ENCODE results near the gene IFNG. TPM values are rescaled to one million over a fixed set of nuclear protein-coding genes. Genes with fewer than 3 reads are reported as not detected.
A peak's percentile ranks its signal among the peaks of the same experiment; 100 is the strongest.
"Not testable (repeated sequence)": the region's sequence is repeated elsewhere in the genome, so short reads cannot be mapped to it uniquely, and the experiment has no call there.

The IFNG gene
- total RNA-seq (10 to 100 TPM in 2 of 5 experiments, 1 to 10 TPM in 1, under 1 TPM in 2; 0.38 to 52.6 (median 1.1) TPM), polyA plus RNA-seq (not detected), total RNA-seq (0.54 reads per million)

DNA sequence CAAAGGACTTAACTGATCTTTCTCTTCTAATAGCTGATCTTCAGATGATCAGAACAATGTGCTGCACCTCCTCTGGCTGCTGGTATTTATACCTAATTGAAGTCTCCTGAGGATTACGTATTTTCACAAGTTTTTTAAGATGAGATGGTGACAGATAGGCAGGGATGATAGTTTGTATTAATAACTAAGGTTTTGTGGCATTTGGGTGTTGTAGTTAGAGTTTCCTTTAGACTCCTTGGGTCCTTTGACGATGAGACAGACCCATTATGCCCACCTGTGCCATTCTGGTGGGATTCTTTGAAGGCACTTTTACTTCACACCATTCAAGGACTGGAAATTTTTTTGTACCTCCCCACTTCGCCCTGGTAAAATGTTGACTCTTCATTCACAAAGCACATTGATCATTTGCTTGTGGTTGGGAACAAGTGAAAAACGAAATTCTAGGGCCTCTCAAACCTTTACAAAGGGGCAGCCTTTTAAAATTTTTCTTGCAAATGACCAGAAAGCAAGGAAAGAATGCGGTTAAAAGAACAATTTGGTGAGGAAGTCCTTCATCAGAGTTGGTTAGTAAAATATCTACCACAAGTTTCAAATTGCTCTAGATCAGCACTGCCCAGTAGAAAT lies at the start of gene IFNG:
TSS of gene IFNG (minus strand) at position 60 of the 624 bp plus-strand sequence. CDS start 125 bp downstream, outside the sequence.
- ATAC-seq (peak; percentile 79), DNase-seq (no peak)
- intact Hi-C loops (cut with micrococcal nuclease): loop anchor here (2.0 to 10.0 kb wide), 6 partner anchors 21 to 805 kb away; no protein-coding TSS in a partner anchor
- Histone ChIP-seq H3K9me3 (ENCODE audit: control insufficient read depth in 2 of 3, low read length in 3 of 3) (no peaks in the 10 kb centered on the region), H3K36me3 (ENCODE audit: control insufficient read depth in 2 of 3, insufficient read depth in 3 of 3, low read length in 3 of 3) (no peaks in the 10 kb centered on the region), H3K27ac (ENCODE audit: low read depth, low read length) (no peak within 1 kb of the TSS), H3K27me3 (ENCODE audit: control insufficient read depth in 2 of 2, insufficient read depth in 2 of 2, low read length in 2 of 2) (no peaks in the 10 kb centered on the region), H3K4me1 (ENCODE audit: control insufficient read depth in 2 of 2, insufficient read depth in 2 of 2, low read length in 2 of 2) (peaks cover 0 to 43% of the 10 kb centered on the region in 2 donors), H3K4me3 (ENCODE audit: low read length) (peak within 1 kb of the TSS; percentile 4)
- H3K4me3 Mint-ChIP-seq: peak within 1 kb of the TSS in 2 of 10 donors; percentile 63
- H3K36me3 Mint-ChIP-seq: peaks cover 0 to 4% (median 0%) of the 10 kb centered on the region in 5 donors
- peak within 1 kb of the TSS in 3 of 9 donors; percentile 33 to 70 (median 50) for H3K27ac Mint-ChIP-seq
- no peaks in the 10 kb centered on the region for H3K27me3 Mint-ChIP-seq
- ChIA-PET POLR2A (no interaction called here), CTCF (interaction anchor here (0.7 kb wide), 1 partner anchor 16 kb away, joined by 3 read pairs; no protein-coding TSS in a partner anchor)
- no peaks in the 10 kb centered on the region for H3K9me3 Mint-ChIP-seq
- peaks cover 0 to 37% (median 0%) of the 10 kb centered on the region in 7 donors for H3K4me1 Mint-ChIP-seq

DNA sequence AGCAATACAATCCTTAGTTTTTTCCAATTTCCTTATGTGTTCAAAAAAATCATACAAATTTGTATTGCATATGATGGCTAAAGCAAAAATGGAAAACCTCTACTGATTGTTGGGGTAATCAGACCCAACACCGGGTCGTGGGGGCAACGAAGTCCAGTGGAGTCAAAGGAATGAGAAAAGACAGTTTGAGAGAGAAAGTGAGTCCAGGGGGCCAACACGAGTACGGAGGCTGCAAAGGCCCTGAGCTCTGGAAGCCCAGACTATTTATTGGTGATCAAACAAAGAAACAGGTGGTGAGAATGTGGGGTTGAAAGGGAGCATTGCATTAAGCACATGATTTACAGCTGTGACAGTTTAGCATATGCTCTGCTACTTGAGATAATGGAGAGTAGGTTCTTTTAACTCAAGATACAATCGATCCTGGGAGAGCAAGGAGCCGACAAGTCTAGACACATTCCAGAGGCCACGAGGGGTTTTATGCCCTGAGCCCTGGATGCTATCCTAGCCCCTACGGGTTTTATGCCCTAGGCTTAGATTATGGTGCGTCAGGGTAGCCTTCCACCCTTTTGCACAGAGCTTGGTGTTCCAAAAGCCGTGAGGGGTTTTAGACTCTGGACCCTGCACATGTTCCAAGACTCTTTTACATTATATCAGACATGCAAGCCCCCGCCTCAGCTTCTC lies 49.6 kb upstream of the IFNG start:
- H3K27ac ChIP-seq (ENCODE audit: low read depth, low read length); H3K27me3 ChIP-seq (ENCODE audit: control insufficient read depth in 2 of 2, insufficient read depth in 2 of 2, low read length in 2 of 2); H3K36me3 ChIP-seq (ENCODE audit: control insufficient read depth in 2 of 3, insufficient read depth in 3 of 3, low read length in 3 of 3); H3K9me3 Mint-ChIP-seq; H3K9me3 ChIP-seq (ENCODE audit: control insufficient read depth in 2 of 3, low read length in 3 of 3); H3K4me3 Mint-ChIP-seq; DNase-seq; H3K4me1 ChIP-seq (ENCODE audit: control insufficient read depth in 2 of 2, insufficient read depth in 2 of 2, low read length in 2 of 2); H3K4me3 ChIP-seq (ENCODE audit: low read length); ATAC-seq; POLR2A ChIA-PET; intact Hi-C loops (cut with micrococcal nuclease): not testable (repeated sequence)
- Mint-ChIP-seq H3K36me3 (peaks cover 0 to 15% (median 0%) of the 10 kb centered on the region in 5 donors), H3K4me1 (peaks cover 0 to 20% (median 4%) of the 10 kb centered on the region in 7 donors), H3K27ac (peak overlapping the region in 1 of 9 donors; percentile 36), H3K27me3 (peaks cover 0 to 28% (median 0%) of the 10 kb centered on the region in 5 donors)
- CTCF ChIA-PET: interaction anchor here (0.5 kb wide), 1 partner anchor 194 kb away, joined by 3 read pairs; no protein-coding TSS in a partner anchor

DNA sequence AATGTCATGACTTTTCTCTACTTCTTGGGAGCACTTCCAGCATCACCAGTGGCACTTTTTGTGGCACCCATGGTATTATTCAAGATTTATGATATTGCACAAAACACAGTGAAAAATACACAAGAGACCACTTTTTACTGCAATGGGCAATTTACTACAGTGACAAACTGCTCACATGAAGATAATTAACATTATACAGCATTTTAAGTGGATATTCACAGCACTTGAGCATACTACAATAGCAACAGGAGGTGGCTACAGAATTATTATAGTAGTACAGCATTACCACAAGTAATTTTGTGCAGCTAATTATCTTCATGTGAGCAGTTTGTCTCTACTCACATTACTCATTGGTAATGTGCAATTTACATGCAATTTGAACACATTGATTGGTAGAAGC lies 47.7 kb upstream of the IFNG start:
- no peak overlapping the region for H3K4me3 ChIP-seq (ENCODE audit: low read length)
- DNase-seq: no peak
- no peak overlapping the region for H3K27ac Mint-ChIP-seq
- intact Hi-C loops (cut with micrococcal nuclease): no loop called here
- no peaks in the 10 kb centered on the region for H3K27me3 ChIP-seq (ENCODE audit: control insufficient read depth in 2 of 2, insufficient read depth in 2 of 2, low read length in 2 of 2)
- H3K9me3 ChIP-seq (ENCODE audit: control insufficient read depth in 2 of 3, low read length in 3 of 3): no peaks in the 10 kb centered on the region
- no peaks in the 10 kb centered on the region for H3K36me3 ChIP-seq (ENCODE audit: control insufficient read depth in 2 of 3, insufficient read depth in 3 of 3, low read length in 3 of 3)
- no peak for ATAC-seq
- peaks cover 0 to 16% (median 0%) of the 10 kb centered on the region in 5 donors for H3K36me3 Mint-ChIP-seq
- H3K27me3 Mint-ChIP-seq: peaks cover 0 to 23% (median 0%) of the 10 kb centered on the region in 5 donors
- peaks cover 6 to 35% (median 14%) of the 10 kb centered on the region in 7 donors for H3K4me1 Mint-ChIP-seq
- H3K27ac ChIP-seq (ENCODE audit: low read depth, low read length): no peak overlapping the region
- H3K4me3 Mint-ChIP-seq: no peak overlapping the region
- H3K4me1 ChIP-seq (ENCODE audit: control insufficient read depth in 2 of 2, insufficient read depth in 2 of 2, low read length in 2 of 2): peaks cover 0 to 8% of the 10 kb centered on the region in 2 donors
- CTCF ChIA-PET: interaction anchor here (1.1 kb wide), 1 partner anchor 11 kb away, joined by 4 read pairs; no protein-coding TSS in a partner anchor
- POLR2A ChIA-PET: no interaction called here
- H3K9me3 Mint-ChIP-seq: no peaks in the 10 kb centered on the region

DNA sequence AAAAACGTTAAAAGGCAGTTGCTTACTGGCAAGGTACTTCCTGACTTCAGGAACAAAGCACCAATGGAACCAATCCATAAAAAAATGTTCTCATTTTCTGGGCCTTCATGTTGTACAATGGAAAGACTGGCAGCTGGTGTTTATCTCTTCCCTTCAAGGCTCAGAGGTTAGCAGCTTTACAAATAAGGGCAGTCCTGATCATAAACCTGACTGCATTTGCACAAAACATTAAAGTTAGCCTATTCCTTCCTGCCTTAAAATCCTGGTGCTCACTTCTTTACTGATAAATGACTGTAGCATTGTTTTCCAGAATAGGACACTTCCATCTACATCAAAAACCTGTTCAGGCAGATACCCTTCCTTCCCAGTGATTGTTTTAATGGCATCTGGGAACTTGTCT lies 46.9 kb upstream of the IFNG start:
- H3K4me3 ChIP-seq (ENCODE audit: low read length): no peak overlapping the region
- peaks cover 7 to 28% (median 15%) of the 10 kb centered on the region in 7 donors for H3K4me1 Mint-ChIP-seq
- CTCF ChIA-PET: interaction anchor here (0.7 to 1.1 kb wide), 2 partner anchors 10 to 197 kb away, joined by 3 to 4 read pairs; no protein-coding TSS in a partner anchor
- H3K27me3 ChIP-seq (ENCODE audit: control insufficient read depth in 2 of 2, insufficient read depth in 2 of 2, low read length in 2 of 2): no peaks in the 10 kb centered on the region
- intact Hi-C loops (cut with micrococcal nuclease): no loop called here
- H3K4me3 Mint-ChIP-seq: no peak overlapping the region
- peaks cover 0 to 16% (median 0%) of the 10 kb centered on the region in 5 donors for H3K27me3 Mint-ChIP-seq
- no peak overlapping the region for H3K27ac ChIP-seq (ENCODE audit: low read depth, low read length)
- ATAC-seq: no peak
- H3K9me3 Mint-ChIP-seq: no peaks in the 10 kb centered on the region
- H3K9me3 ChIP-seq (ENCODE audit: control insufficient read depth in 2 of 3, low read length in 3 of 3): no peaks in the 10 kb centered on the region
- H3K36me3 Mint-ChIP-seq: peaks cover 0 to 14% (median 0%) of the 10 kb centered on the region in 5 donors
- POLR2A ChIA-PET: no interaction called here
- no peak overlapping the region for H3K27ac Mint-ChIP-seq
- DNase-seq: no peak
- H3K36me3 ChIP-seq (ENCODE audit: control insufficient read depth in 2 of 3, insufficient read depth in 3 of 3, low read length in 3 of 3): no peaks in the 10 kb centered on the region
- peaks cover 0 to 8% of the 10 kb centered on the region in 2 donors for H3K4me1 ChIP-seq (ENCODE audit: control insufficient read depth in 2 of 2, insufficient read depth in 2 of 2, low read length in 2 of 2)

DNA sequence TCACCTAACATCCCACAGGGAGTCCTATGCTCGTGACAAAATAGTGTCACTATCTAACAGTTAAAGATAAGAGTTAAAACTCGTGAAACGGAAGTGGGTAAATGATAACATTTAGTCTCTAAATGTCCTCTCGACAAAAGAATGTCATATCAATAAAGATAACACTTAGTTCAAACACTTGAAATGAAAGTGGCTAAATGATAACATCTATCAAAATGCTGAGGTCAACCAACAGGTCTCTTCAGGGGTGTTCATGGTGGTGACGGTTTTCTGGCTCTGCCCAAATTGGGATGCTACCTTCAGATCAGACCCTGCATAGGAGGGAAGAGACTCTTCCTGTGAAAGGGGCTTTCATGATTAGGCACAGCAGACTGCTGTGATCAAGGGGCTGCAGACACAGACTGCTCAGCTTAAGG lies 43.9 kb upstream of the IFNG start:
- intact Hi-C loops (cut with micrococcal nuclease): loop anchor here in 1 of 2 donors (5.0 kb wide), 1 partner anchor 46 kb away; the partner anchor contains the start of gene IFNG

DNA sequence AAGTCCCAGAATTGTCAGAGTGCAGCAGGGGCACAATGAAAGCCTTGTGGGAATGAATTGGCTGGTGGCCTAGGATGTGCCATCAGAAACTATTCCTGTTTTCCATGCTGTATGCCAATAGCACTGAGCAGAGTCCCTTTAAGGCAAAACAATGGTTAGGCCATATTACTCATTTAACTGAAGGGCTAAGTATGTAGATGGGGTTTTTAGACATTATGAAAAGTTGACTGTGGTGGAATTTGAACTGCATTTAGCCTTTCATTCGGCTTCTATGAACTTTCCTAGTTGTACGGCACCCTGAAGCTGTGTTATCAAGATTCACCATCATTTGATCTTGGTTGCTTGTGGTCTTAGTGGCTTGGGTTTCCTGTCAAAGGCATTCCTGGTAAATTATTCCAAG lies 41.3 kb upstream of the IFNG start:
- ChIA-PET POLR2A (no interaction called here), CTCF (no interaction called here)
- DNase-seq (no peak), ATAC-seq (no peak)
- H3K4me3 Mint-ChIP-seq: peak overlapping the region in 4 of 10 donors; percentile 14 to 65 (median 32)
- Histone ChIP-seq H3K27me3 (ENCODE audit: control insufficient read depth in 2 of 2, insufficient read depth in 2 of 2, low read length in 2 of 2) (no peaks in the 10 kb centered on the region), H3K9me3 (ENCODE audit: control insufficient read depth in 2 of 3, low read length in 3 of 3) (no peaks in the 10 kb centered on the region), H3K27ac (ENCODE audit: low read depth, low read length) (no peak overlapping the region), H3K4me1 (ENCODE audit: control insufficient read depth in 2 of 2, insufficient read depth in 2 of 2, low read length in 2 of 2) (peaks cover 14 to 21% of the 10 kb centered on the region in 2 donors), H3K4me3 (ENCODE audit: low read length) (no peak overlapping the region), H3K36me3 (ENCODE audit: control insufficient read depth in 2 of 3, insufficient read depth in 3 of 3, low read length in 3 of 3) (no peaks in the 10 kb centered on the region)
- H3K27ac Mint-ChIP-seq: peak overlapping the region in 1 of 9 donors; percentile 28
- peaks cover 0 to 1% (median 0%) of the 10 kb centered on the region in 11 donors for H3K9me3 Mint-ChIP-seq
- H3K4me1 Mint-ChIP-seq: peaks cover 5 to 42% (median 28%) of the 10 kb centered on the region in 7 donors
- H3K27me3 Mint-ChIP-seq: peaks cover 0 to 9% (median 0%) of the 10 kb centered on the region in 5 donors
- H3K36me3 Mint-ChIP-seq: peaks cover 0 to 4% (median 0%) of the 10 kb centered on the region in 5 donors
- intact Hi-C loops (cut with micrococcal nuclease): loop anchor here in 1 of 2 donors (5.0 kb wide), 1 partner anchor 44 kb away; the partner anchor contains the start of gene IFNG

More for the DNA sequence above, 43.9 kb upstream of the IFNG start:
- Histone ChIP-seq H3K9me3 (ENCODE audit: control insufficient read depth in 2 of 3, low read length in 3 of 3) (no peaks in the 10 kb centered on the region), H3K27me3 (ENCODE audit: control insufficient read depth in 2 of 2, insufficient read depth in 2 of 2, low read length in 2 of 2) (no peaks in the 10 kb centered on the region), H3K36me3 (ENCODE audit: control insufficient read depth in 2 of 3, insufficient read depth in 3 of 3, low read length in 3 of 3) (no peaks in the 10 kb centered on the region), H3K4me1 (ENCODE audit: control insufficient read depth in 2 of 2, insufficient read depth in 2 of 2, low read length in 2 of 2) (peaks cover 14 to 21% of the 10 kb centered on the region in 2 donors), H3K27ac (ENCODE audit: low read depth, low read length) (no peak overlapping the region), H3K4me3 (ENCODE audit: low read length) (no peak overlapping the region)
- Mint-ChIP-seq H3K4me1 (peaks cover 5 to 44% (median 28%) of the 10 kb centered on the region in 7 donors), H3K36me3 (peaks cover 0 to 9% (median 0%) of the 10 kb centered on the region in 5 donors), H3K27me3 (peaks cover 0 to 12% (median 0%) of the 10 kb centered on the region in 5 donors), H3K9me3 (no peaks in the 10 kb centered on the region), H3K27ac (peak overlapping the region in 2 of 9 donors; percentile 19 to 37), H3K4me3 (no peak overlapping the region)
- DNase-seq (no peak), ATAC-seq (peak; percentile 50)
- POLR2A ChIA-PET: no interaction called here
- CTCF ChIA-PET: no interaction called here

All from naive thymus-derived CD4-positive, alpha-beta T cell (primary cell).